GM21447 (cell line): ENCODE results near the gene POLD4.
"Not testable (repeated sequence)": the region's sequence is repeated elsewhere in the genome, so short reads cannot be mapped to it uniquely, and the experiment has no call there.

ENCODE experiments used
- ATAC-seq: cut with Tn5 transposase; IDR thresholded peaks from one replicate; pipeline ENCODE4 v1.9.1; 2021; ENCODE audit not compliant: unreplicated experiment

POLD4 gene

DNA sequence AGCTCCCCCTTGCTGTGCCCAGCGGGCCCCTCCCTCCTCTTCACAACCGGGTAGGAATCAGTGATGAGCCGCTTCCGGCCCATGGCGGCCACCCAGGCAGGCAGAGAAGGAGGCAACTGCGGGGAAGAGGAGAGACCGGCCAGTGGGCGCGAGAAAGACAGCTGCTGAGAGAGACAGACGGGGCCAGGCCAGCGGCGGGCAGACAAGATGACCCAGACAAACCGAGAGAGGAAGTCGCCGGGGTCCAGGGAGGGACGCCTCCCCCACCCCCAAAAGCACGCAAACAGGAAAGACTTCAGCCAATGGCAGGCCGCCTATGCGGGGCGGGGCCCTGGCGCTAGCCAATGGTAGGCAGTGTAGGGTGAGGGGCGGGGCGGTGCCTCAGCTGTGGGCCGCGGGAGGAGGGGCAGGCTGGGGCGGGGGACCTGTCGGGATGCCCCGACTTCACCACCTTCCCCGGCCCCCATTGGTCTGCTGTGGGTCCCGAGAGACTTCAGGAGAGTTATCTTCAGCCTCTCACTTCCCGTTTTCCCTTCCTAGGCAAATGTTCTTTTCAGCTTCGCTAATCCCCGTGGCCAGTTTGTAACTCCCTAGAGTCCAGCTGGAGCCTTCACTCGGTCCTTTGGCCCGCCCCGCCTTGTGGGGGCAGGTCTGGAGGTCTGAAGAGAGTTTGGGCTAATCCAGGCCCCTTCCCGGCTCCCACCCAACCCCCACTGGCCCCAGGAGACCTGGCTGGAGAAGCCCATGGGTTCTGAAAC is at the start of gene POLD4:
Gene POLD4, minus strand, starts transcription at position 230 of the 758 bp plus-strand sequence. Its CDS starts 147 bp downstream, at position 83.
- ATAC-seq, result peak; percentile 63

DNA sequence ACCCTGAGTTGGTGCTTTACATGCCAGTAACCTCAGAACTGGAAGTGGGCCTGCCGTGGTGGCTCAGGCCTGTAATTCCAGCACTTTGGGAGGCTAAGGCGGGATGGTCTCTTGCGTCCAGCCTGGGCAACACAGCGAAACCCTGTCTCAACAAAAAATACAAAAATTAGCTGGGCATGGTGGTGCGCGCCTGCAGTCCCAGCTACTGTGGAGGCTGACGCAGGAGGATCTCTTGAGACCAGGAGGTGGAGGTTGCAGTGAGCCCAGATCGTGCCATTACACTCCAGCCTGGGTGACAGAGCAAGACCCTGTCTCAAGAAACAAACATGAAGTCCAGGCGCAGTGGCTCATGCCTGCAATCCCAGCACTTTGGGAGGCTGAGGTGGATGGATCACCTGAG is 49.7 kb upstream of the POLD4 start:
- not testable (repeated sequence) for ATAC-seq

DNA sequence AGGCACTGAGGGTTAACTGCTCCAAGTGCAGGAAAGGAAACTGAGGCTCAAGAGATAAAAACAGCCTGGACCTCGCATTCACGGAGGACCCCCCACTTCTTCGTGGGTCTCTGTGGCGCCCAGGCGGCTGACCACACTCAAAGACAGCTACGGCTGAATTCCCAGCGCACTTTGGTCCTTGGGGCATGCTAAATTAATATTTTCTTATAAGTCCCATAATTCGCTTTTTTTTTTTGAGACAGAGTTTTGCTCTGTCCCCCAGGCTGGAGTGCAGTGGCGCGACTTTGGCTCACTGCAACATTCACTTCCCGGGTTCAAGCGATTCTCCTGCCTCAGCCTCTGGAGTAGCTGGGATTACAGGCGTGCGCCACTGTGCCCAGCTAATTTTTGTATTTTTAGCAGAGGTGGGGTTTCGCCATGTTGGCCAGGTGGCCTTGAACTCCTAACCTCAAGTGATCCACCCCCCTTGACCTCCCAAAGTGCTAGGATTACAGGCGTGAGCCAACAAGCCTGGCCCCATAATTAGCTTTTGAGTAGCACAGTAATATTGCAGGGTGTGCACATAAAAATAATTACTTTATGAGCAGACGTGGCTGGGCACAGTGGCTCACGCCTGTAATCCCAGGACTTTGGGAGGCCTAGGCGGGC is 49.0 kb upstream of the POLD4 start:
- ATAC-seq, result not testable (repeated sequence)

DNA sequence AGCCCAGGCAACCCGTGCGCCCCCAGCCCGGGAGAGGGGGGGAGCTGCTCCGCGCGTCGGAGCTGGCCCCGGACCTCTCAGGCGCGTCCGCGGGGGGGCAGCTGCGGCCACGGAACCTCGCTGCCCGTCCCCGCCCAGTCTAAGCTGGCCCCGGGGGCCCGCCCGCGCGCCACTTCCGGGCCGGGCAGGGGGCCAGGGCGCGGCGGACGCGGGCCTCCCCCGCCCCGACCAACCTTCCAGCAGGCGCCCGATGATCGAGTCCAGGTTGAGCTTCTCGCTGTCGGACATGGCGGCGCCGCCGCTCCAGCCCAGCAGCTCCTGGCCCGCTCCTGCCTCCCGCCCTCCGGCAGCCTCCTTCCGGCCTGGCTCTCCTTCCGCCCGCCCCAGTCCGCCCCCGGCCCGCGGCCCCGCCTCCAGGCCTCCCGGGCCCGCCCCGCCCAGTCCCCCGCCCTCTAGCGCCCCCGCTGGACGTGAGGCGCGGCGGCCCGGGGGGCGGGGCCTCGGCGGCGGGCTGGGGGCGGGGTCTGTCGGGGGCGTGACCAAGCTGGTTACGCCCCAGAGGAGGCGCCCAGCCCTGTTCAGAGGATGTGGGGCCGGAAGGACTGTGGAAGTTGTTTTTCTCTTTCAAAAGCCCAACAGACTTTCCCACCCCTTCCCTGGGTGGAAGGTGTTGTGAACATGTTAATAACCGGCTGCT is 48.3 kb upstream of the POLD4 start, which contains the start of gene PPP1CA:
Gene PPP1CA, minus strand, starts transcription at position 364 of the 697 bp plus-strand sequence. Its CDS starts 76 bp downstream, at position 288.
- peak; percentile 44 for ATAC-seq

DNA sequence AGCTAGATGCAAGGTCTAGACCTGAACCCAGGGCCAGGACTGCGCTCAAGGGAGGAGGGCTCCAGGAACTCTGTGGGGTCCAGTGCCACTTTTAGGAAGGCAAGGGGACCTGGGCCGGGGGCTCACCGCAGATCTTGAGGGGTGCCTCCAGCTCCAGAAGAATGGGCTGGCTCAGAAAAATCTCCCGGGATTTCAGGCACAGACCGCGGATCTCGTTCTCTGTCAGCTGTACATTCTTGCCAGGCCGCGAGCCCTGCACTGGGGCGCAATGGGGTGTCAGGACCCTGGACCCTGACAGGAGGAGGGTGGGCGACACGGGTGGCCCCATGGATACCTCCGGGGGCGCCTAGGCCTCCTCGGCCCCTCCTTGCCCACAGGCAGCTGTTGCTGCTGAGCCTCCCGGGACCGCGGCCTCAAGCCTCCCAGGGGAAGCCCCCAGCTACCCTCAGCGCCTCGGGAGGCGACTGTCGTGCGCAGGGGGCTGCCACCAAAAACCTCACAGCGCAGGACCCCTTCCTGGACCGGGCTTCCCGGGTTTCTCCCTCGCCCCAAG is 47.7 kb upstream of the POLD4 start:
- peak; percentile 2 for ATAC-seq

DNA sequence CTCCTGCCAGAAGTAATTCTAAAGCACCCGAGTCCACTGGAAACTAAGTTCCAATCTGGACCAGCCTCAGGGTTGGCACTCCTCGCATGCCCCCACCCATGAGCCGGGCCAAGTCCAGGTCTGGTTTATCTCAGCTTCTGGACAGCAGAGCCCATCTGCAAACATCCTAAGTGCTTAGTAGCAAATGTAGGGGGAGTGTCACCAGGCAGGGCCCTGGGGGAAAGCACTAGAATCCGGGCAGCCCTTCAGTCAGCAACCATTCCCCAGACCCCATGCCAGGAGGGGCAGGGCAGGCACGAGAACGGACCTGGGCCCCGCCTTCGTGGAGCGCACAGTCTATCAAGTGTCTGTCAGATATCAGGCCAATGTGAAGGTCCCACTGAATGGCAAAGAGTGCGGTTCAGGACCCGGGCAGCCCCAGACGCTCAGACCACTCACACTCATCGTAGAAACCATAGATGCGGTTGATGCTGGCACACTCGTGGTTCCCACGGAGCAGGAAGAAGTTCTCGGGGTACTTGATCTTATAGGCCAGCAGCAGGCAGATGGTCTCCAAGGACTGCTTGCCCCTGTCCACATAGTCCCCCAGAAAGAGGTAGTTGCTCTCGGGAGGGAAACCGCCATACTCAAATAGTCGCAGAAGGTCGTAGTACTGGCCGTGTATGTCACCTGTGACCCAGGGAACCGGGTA is 47.0 kb upstream of the POLD4 start:
- no peak for ATAC-seq

DNA sequence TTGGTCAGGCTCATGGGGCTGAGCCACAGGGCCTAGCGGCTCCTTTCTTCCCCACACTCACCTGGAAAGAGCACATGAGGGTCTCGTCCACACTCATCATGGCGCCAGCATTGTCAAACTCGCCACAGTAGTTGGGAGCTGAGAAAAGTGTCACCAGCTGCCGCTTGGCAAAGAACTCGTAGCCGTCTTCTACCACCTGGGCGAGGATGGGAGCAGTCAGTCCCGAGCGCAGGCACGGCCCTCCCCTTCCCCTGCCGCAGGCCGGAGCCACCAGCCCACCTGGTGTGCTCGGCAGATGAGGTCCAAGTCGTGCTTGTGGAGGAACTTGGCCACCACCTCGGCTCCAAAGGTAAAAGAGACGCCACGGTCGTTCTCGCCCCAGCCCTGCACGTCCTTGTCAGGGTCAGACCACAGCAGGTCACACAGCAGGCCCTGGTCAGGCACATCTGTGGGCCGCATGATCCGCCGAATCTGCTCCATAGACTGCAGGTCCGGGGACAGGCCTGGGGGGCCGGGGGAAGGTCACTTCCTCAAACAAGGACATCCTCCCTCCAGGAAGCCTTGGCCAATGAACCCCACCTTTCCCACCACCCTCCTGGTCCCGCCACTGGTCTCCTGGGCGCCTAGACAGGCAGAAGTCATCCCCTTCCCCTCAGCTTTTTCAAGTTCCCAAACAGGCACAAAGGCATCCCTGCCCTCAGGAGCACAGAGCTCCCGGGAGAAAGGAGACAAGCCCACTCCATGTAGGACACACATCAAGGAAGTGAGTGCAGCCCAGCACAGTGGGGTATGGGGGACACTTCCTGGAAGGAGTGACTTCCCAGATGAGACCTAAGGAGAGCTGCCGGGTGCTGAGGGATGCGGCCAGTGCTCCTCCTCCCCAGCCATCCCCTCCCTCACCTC is 45.6 kb upstream of the POLD4 start:
- no peak for ATAC-seq

DNA sequence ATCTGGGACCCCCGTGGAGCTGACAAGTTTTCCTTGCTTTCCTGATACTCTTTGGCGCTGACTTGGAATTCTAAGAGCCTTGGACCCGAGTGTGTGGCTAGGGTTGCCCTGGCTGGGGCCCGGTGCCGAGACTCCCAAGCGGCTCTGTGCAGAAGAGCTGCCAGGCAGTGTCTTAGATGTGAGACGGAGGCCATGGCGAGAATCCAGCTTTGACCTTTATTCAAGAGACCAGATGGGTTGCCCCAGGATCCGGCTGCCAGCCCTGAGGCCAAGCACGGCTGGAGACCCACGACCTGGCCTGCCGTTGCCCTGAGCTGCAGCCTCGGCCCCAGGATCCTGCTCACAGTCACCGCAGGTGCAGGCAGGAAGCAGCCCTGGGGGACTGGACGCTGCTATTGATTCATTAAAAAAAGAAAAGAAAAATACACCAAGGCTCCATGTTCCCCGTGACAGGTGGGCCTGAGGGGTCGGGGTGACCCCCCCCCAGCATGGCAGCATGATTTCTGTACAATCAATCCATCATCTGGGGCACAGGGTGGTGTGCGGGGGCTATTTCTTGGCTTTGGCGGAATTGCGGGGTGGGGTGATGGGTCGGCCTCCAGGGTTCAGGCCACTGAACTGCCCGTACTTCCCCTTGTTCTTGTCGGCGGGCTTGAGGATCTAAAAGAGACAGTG is 44.8 kb upstream of the POLD4 start:
- ATAC-seq, result no peak

DNA sequence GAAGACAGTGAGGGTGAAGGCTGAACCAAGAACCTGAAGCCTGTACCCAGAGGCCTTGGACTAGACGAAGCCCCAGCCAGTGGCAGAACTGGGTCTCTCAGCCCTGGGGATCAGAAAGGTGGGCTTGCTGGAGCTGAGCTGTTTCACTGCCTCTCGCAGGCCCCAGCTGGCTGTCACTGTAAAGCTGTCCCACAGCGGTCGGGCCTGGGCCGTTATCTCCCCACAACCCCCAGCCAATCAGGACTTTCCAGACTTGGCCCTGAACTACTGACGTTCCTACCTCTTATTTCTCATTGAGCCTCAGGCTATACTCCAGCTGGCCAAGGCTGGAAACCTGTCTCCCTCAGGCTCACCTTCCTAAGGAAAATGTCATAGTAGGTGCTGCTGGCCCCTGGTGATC is 44.2 kb upstream of the POLD4 start:
- ATAC-seq, result no peak

DNA sequence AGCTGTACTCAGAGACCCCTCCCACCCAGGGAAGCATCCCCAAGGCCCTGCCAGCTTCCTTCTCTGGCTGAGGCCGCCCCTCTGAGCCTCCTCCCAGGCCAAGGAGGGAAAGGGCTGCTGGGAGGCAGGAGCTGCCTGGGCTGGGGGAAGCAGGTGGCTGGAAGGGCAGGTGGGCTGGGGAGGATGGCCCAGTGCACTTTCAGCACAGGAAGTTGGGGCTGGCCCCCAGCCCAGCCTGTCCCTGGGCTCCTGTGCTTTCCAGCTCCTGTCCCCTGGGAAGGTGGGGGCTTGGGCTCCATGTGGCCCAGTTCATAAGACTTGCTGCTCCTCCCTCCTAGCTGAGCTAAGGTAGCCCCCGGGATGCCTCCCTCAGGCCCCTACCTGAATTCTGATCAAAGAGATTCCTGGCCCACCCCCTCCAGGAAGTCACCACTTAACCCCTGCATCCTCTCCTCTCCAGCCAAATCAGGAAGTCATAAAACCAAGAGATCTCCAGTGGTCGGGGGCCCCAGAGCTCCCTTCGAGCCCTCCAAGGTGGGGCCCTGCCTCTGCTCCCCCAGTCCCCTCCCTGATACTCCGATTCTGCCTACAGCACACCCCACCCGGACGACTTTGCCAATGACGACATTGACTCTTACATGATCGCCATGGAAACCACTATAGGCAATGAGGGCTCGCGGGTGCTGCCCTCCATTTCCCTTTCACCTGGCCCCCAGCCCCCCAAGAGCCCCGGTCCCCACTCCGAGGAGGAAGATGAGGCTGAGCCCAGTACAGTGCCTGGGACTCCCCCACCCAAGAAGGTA is 43.4 kb upstream of the POLD4 start:
- no peak for ATAC-seq

DNA sequence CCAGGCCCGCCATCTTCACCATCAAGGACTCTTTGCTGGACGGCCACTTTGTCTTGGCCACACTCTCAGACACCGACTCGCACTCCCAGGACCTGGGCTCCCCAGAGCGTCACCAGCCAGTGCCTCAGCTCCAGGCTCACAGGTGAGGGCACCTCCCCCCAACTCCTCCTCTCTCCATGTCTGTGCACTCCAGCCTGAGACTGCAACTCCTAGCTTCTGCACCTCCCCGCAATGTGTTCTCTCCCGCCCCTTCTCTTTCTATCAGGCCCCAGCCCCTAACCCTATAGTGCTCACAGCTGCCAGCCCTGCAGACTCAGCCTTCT is 42.9 kb upstream of the POLD4 start:
- ATAC-seq, result no peak

DNA sequence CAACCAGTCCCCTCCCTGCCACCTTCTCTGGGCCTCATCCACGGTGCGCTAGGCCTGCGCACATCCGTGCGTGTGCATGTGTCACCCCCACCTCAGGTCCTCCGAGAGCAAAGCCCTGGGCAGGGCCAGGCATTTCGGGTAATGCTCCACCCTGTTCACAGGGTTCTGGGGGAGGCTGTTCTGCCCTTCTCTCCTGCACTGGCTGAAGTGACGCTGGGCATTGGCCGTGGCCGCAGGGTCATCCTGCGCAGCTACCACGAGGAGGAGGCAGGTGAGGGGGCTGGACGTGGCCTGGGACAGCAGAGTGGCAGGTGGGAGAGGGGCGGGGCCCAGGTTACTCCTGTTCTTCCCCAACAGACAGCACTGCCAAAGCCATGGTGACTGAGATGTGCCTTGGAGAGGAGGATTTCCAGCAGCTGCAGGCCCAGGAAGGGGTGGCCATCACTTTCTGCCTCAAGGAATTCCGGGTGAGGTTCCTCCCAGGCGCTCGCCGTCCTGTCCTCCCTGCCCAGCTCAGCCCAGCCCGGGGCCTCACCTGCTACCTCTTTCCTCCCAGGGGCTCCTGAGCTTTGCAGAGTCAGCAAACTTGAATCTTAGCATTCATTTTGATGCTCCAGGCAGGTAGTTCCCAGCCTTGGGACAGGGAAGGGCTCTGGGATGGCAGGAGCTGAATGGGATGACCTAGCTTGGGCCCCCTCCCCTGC is 42.4 kb upstream of the POLD4 start:
- ATAC-seq, result no peak

DNA sequence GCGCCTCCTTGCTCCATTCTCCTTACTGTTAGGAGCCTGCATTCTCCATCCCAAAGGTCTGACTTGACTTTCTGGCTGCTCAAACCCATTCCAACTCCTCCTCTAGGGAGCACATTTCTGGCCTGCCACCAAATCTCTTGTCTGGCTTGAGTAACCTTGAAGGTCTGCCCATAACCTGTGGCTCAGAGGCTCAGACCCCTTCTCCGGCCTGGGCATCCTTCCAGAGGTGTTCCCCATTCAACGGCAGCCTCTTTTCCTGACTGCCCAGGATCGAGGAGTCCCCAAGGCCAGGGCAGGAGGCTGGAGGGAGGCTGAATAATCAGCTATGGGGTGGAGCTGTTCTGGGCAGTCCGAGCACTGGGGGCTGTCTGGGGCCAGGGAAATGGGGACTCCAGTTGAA is 40.6 kb upstream of the POLD4 start:
- no peak for ATAC-seq

DNA sequence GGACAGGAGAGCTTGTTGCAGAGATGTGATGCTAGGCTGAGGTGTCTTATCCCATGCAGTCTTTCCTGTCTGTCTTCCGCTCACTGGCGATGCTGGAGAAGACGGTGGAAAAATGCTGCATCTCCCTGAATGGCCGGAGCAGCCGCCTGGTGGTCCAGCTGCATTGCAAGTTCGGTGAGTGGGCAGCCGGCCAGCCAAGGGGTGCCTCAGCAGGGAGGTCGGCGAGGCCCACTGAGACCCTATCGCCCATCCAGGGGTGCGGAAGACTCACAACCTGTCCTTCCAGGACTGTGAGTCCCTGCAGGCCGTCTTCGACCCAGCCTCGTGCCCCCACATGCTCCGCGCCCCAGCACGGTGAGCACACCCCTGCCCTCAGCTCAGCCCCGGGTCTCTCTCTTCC is 40.1 kb upstream of the POLD4 start:
- ATAC-seq, result no peak

DNA sequence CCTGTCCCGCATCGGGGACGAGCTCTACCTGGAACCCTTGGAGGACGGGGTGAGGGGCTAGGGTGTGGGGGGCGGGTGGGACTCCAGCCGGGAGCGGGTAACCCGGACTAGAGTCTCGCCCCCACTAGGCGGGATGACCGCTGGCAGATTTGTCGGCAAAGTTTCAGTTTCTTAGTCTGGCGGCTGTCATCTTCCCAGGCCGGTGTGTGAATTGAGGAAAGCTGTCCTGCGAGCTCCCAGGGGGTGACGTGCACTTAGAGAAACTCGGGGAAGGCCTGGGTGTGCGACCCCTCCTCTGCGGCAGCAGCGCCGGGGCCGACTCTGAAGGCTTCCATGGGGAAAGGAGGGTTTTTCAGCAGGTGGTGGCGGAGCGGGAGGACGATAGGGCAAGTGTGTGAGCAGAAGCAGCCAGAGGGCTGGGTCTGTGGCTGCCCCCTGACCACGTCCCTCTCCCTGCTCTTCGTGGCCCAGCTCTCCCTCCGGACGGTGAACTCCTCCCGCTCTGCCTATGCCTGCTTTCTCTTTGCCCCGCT is 38.9 kb upstream of the POLD4 start:
- ATAC-seq, result peak; percentile 14

DNA sequence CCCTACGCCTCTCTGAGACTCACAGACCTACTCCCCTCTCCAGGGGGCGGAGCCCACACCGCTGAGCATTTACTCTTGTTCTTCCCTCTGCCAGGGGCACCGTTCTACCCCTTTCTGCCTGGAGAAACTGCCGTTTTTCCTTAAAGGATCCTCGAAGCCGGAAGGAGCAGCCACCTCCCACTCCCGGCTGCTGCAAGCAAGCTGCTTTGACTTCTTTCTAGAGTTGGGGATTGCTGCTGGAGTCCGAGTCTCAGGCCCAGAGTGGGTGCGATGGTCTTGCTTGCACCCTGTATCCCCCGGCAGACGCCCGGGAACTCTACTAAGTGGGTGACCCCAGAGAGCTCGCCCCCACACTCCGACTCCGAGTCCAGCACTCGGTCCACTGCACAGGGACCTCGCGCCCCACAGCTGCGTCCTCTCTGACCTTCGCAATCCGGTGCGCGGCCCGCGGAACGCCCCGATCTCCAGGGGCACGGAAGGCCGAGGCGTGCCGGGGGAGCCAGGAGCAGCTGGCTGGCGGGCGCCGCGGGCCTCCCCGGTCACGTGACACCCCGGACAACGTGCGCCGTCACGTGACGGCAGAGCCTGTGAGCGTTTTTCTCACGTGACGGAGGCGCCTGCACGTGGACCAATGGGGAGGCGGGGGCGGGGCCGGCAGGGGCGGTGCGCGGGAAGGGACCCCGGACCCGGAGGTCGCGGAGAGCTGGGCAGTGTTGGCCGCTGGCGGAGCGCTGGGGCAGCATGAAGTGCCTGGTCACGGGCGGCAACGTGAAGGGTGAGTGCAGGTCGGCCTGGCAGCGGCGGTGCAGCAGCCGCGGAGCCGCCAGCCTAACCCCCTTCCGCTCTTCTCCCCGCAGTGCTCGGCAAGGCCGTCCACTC is 38.2 kb upstream of the POLD4 start, which contains the start of gene RAD9A:
Gene RAD9A, plus strand, starts transcription at position 683 of the 879 bp plus-strand sequence. Its CDS starts 59 bp downstream, at position 742.
- peak; percentile 51 for ATAC-seq

DNA sequence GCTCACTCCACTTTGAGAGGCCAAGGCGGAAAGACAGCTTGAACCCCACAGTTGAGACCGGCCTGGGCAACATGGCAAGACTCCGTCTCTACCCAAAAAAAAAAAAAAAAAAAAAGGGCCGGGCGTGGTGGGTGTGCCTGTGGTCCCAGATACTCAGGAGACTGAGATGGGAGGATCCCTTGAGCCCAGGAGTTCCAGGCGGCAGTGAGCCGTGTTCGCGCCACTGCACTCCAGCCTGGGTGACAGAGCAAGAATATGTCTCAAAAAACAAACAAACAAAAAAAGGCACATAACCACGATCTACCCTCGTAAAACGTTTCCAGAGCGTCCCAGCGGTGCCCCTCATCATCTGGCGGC is 37.6 kb upstream of the POLD4 start:
- no peak for ATAC-seq
